SJSA1 (cell line): ENCODE data around the gene BLNK. TPM values are rescaled to one million over a fixed set of nuclear protein-coding genes. Genes with fewer than 3 reads are reported as not detected.

Source experiments
- DNase-seq, 2 experiments: peaks; one replicate each; pipeline ENCODE4 v3.0.0-alpha.2; 2015 to 2020; ENCODE audit warnings: low spot score in 2 of 2, low read depth in 1 of 2
- H3K27ac ChIP-seq: fragments of 250-450 bp; sonication (Bioruptor Pico); 2 replicates; pipeline ENCODE4 v1.5.1; 2020; ENCODE audit warnings: mild to moderate bottlenecking, moderate library complexity
- H3K27me3 ChIP-seq: fragments of 250-450 bp; sonication (Bioruptor Pico); replicated peaks from 2 replicates; pipeline ENCODE4 v1.5.1; 2020; ENCODE audit warnings: mild to moderate bottlenecking, moderate library complexity
- H3K36me3 ChIP-seq: fragments of 250-450 bp; sonication (Bioruptor Pico); 2 replicates; pipeline ENCODE4 v1.5.1; 2020; ENCODE audit warnings: mild to moderate bottlenecking
- H3K4me1 ChIP-seq: fragments of 250-450 bp; sonication (Bioruptor Pico); replicated peaks from 2 replicates; pipeline ENCODE4 v1.6.1; 2021; ENCODE audit warnings: mild to moderate bottlenecking
- H3K4me3 ChIP-seq: fragments of 250-450 bp; sonication (Bioruptor Pico); 2 replicates; pipeline ENCODE4 v1.5.1; 2020; ENCODE audit warnings: mild to moderate bottlenecking
- H3K9me3 ChIP-seq: fragments of 250-450 bp; sonication (Bioruptor Pico); replicated peaks from 2 replicates; pipeline ENCODE4 v1.5.1; 2020; ENCODE audit warnings: mild to moderate bottlenecking
- total RNA-seq: library from RNA; depleted of rRNA; stranded (reverse); fragments of >200 nt; shearing (Covaris generic); gene quantifications from 2 replicates; pipeline ENCODE4 v1.2.3, GENCODE V29; 2014; rRNA removed

The BLNK gene
- total RNA-seq, 1 experiment from 2014 or later: not detected

- no peaks in the 10 kb centered on the region for H3K4me1 ChIP-seq
- no peak overlapping the region for H3K27ac ChIP-seq
- no peaks in the 10 kb centered on the region for H3K36me3 ChIP-seq
- DNase-seq: no peak
- no peak overlapping the region for H3K4me3 ChIP-seq
- no peaks in the 10 kb centered on the region for H3K27me3 ChIP-seq
- 0 out of 2 replicates have a peak, but pooled peaks cover 2% of the 10 kb centered on the region for H3K9me3 ChIP-seq
Observed at GRCh38 chr10:96165726-96166125, 105.6 kb downstream of the BLNK start.

DNA sequence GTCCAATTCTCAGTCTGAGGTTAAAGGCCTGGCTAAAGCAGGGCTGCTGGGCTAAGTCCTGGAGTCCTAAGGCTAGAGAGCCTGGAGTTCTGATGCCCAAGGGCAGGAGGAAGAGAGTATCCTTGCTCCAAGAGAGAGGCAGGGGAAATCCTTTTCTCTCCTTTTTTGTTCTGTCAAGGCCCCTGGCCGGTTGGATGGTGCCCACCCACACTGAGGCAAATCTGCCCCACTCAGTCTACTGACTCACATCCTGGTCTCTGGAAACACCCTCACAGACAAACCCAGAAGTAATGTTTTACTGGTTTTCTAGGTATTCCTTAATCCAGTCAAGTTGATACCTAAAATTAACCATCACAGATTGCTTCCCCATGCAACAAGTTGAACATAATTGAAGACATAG, 118.3 kb downstream of the BLNK start:
- H3K36me3 ChIP-seq: peaks cover 10% of the 10 kb centered on the region; the same call in 1 of the 2 replicates
- H3K9me3 ChIP-seq: no peaks in the 10 kb centered on the region
- no peaks in the 10 kb centered on the region for H3K4me1 ChIP-seq
- no peak for DNase-seq
- H3K27ac ChIP-seq: no peak overlapping the region
- no peaks in the 10 kb centered on the region for H3K27me3 ChIP-seq
- no peak overlapping the region for H3K4me3 ChIP-seq

DNA sequence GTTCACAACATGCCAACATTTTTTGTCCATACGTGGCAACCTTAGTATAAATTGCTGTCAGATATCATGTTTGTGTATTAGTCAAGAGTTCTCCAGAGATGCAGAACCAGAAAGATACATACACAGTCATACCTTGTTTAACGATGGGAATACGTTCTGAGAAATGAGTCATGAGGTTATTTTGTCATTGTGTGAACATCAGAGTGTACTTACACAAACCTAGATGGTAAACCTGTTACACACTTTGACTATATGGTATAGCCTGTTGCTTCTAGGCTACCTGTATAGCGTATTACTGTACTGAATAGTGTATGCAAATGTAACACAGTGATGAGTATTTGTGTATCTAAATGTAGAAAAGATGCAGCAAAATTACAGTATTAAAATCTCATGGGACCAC, 118.9 kb downstream of the BLNK start:
- Histone ChIP-seq H3K9me3 (no peaks in the 10 kb centered on the region), H3K4me1 (no peaks in the 10 kb centered on the region), H3K27ac (no peak overlapping the region), H3K4me3 (no peak overlapping the region), H3K36me3 (peaks cover 4% of the 10 kb centered on the region; the same call in 1 of the 2 replicates), H3K27me3 (no peaks in the 10 kb centered on the region)
- no peak for DNase-seq

Other genes starting within 250 kb of the BLNK start
- gene CCNJ, start 228.0 kb downstream of the BLNK start, total RNA-seq: 0.22 and 2.2 TPM in 2 replicates
- gene ZNF518A, start 141.3 kb downstream of the BLNK start, total RNA-seq: 3.1 and 8.0 TPM in 2 replicates
- not detected in 2 replicates for gene DNTT, start 32.9 kb upstream of the BLNK start, total RNA-seq
- gene OPALIN, start 87.4 kb upstream of the BLNK start, total RNA-seq: not detected in 2 replicates
- gene TLL2, start 242.4 kb upstream of the BLNK start, total RNA-seq: not detected in 2 replicates